Measurements from ENCODE around the gene PLOD2. TPM values are rescaled to one million over a fixed set of nuclear protein-coding genes. Genes with fewer than 3 reads are reported as not detected.

PLOD2 gene
- polyA plus RNA-seq, 1 donor (not counting 4 experiments of a cell fraction or from before 2014, with no cell fraction given) = 30.0 TPM

DNA sequence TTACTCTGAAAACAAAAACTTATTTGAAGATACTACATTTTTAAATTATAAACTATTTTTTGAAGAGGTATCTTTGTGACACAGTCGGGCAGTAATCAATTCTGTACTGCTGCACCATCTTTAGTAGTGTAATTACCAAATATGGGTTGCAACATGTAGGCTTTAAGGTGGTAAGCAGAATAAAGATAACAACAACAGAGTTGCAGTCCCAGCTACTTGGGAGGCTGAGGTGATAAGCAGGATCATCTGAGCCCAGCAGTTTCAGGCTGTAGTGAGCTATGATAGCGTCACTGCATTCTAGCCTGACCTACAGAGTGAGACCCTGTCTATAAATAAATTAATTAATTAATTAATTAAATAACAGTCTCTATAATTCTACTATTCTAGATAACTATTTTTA is 6.0 kb downstream of the PLOD2 start:
- Histone ChIP-seq H3K4me1 (ENCODE audit: control insufficient read depth, extremely low read depth, insufficient read depth, low read length) (peaks cover 4% of the 10 kb centered on the region), H3K9me1 (ENCODE audit: control insufficient read depth, extremely low read depth, insufficient read depth, low read length) (no peaks in the 10 kb centered on the region), H3K9me3 (ENCODE audit: control insufficient read depth, low read depth, low read length) (no peaks in the 10 kb centered on the region), H3K4me3 (ENCODE audit: control insufficient read depth in 2 of 3, extremely low read depth in 1 of 3, insufficient read depth in 2 of 3, low read depth in 1 of 3, low read length in 3 of 3) (no peak overlapping the region), H3K4me2 (ENCODE audit: control insufficient read depth, extremely low read depth, insufficient read depth, low read depth, low read length) (no peak overlapping the region), H3K9ac (ENCODE audit: control insufficient read depth, extremely low read depth, insufficient read depth, low read length) (no peak overlapping the region), H3K36me3 (ENCODE audit: control insufficient read depth in 2 of 2, extremely low read depth in 1 of 2, insufficient read depth in 2 of 2, low read length in 2 of 2) (no peaks in the 10 kb centered on the region), H4K20me1 (ENCODE audit: control insufficient read depth, extremely low read depth, insufficient read depth, low read length) (no peaks in the 10 kb centered on the region), H2AFZ (ENCODE audit: control insufficient read depth, low read length) (no peak overlapping the region), H3K27ac (ENCODE audit: control insufficient read depth, insufficient read depth, low read length) (no peak overlapping the region), H3K79me2 (ENCODE audit: control insufficient read depth, insufficient read depth, low read length) (peaks cover 18% of the 10 kb centered on the region), H3K27me3 (ENCODE audit: control insufficient read depth, extremely low read depth, insufficient read depth, low read length) (no peaks in the 10 kb centered on the region)
- DNase-seq (ENCODE audit: low read depth, low spot score) (no peak), FAIRE-seq (no peak)
- dilution Hi-C loops (cut with MboI; ENCODE audit: extremely low pct_ligation_motif_present, low sequenced_read_pairs) = no loop called here
- TF ChIP-seq, protein P1, sequence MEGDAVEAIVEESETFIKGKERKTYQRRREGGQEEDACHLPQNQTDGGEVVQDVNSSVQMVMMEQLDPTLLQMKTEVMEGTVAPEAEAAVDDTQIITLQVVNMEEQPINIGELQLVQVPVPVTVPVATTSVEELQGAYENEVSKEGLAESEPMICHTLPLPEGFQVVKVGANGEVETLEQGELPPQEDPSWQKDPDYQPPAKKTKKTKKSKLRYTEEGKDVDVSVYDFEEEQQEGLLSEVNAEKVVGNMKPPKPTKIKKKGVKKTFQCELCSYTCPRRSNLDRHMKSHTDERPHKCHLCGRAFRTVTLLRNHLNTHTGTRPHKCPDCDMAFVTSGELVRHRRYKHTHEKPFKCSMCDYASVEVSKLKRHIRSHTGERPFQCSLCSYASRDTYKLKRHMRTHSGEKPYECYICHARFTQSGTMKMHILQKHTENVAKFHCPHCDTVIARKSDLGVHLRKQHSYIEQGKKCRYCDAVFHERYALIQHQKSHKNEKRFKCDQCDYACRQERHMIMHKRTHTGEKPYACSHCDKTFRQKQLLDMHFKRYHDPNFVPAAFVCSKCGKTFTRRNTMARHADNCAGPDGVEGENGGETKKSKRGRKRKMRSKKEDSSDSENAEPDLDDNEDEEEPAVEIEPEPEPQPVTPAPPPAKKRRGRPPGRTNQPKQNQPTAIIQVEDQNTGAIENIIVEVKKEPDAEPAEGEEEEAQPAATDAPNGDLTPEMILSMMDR (optimal IDR thresholded peaks at IDR 0.05 in 1 of 3, IDR thresholded peaks at IDR 0.05 in 1 of 3, conservative IDR thresholded peaks at IDR 0.05 in 1 of 3; ENCODE audit: extremely low read depth in 1 of 3, insufficient read depth in 2 of 3, low read length in 3 of 3) = no peak
- no peak for TF ChIP-seq EZH2 (IDR thresholded peaks at IDR 0.05; ENCODE audit: low read length)

DNA sequence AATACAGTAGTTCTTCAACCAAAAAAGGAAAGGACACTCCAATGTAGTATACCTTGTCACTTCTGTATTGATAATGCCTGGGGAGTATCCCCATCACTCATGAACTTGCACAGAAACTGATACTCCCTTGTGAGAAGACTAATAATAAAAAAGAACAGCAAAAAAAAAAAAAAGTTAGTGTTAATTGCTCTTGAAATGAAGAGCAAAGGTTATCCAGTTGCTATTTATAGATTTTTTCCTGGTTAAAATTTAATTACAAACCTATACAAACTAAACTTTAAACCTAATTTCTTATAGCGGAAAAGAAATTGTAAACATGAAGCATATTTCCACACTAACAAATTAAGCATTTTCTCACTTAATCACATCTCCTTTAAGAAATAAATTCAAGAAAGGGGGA is 6.7 kb downstream of the PLOD2 start:
- Histone ChIP-seq H3K27ac (ENCODE audit: control insufficient read depth, insufficient read depth, low read length) (no peak overlapping the region), H3K36me3 (ENCODE audit: control insufficient read depth in 2 of 2, extremely low read depth in 1 of 2, insufficient read depth in 2 of 2, low read length in 2 of 2) (no peaks in the 10 kb centered on the region), H3K9me3 (ENCODE audit: control insufficient read depth, low read depth, low read length) (no peaks in the 10 kb centered on the region), H3K4me1 (ENCODE audit: control insufficient read depth, extremely low read depth, insufficient read depth, low read length) (no peaks in the 10 kb centered on the region), H3K27me3 (ENCODE audit: control insufficient read depth, extremely low read depth, insufficient read depth, low read length) (no peaks in the 10 kb centered on the region), H3K9ac (ENCODE audit: control insufficient read depth, extremely low read depth, insufficient read depth, low read length) (no peak overlapping the region), H3K9me1 (ENCODE audit: control insufficient read depth, extremely low read depth, insufficient read depth, low read length) (no peaks in the 10 kb centered on the region), H3K4me2 (ENCODE audit: control insufficient read depth, extremely low read depth, insufficient read depth, low read depth, low read length) (no peak overlapping the region), H4K20me1 (ENCODE audit: control insufficient read depth, extremely low read depth, insufficient read depth, low read length) (no peaks in the 10 kb centered on the region), H2AFZ (ENCODE audit: control insufficient read depth, low read length) (no peak overlapping the region), H3K79me2 (ENCODE audit: control insufficient read depth, insufficient read depth, low read length) (peaks cover 18% of the 10 kb centered on the region), H3K4me3 (ENCODE audit: control insufficient read depth in 2 of 3, extremely low read depth in 1 of 3, insufficient read depth in 2 of 3, low read depth in 1 of 3, low read length in 3 of 3) (no peak overlapping the region)
- dilution Hi-C loops (cut with MboI; ENCODE audit: extremely low pct_ligation_motif_present, low sequenced_read_pairs) = no loop called here
- DNase-seq (ENCODE audit: low read depth, low spot score) (no peak), FAIRE-seq (no peak)
- TF ChIP-seq, protein P1 (optimal IDR thresholded peaks at IDR 0.05 in 1 of 3, IDR thresholded peaks at IDR 0.05 in 1 of 3, conservative IDR thresholded peaks at IDR 0.05 in 1 of 3; ENCODE audit: extremely low read depth in 1 of 3, insufficient read depth in 2 of 3, low read length in 3 of 3) = no peak
- no peak for TF ChIP-seq EZH2 (IDR thresholded peaks at IDR 0.05; ENCODE audit: low read length)
